Measurements from ENCODE around the gene SRRM4.

GRCh38 chr12:119201789-119202543 lies 220.6 kb downstream of the SRRM4 start:
- TF ChIP-seq CTCF (IDR thresholded peaks at IDR 0.05; ENCODE audit: low read depth, low read length) (no peak), POLR2A (IDR thresholded peaks at IDR 0.05; ENCODE audit: extremely low read depth, insufficient read length) (no peak), MAX (IDR thresholded peaks at IDR 0.05; ENCODE audit: low read depth, low read length) (no peak), MYC (IDR thresholded peaks at IDR 0.05; ENCODE audit: low read depth, low read length) (no peak)

Data from NB4 (cell line).